GM12891 (cell line): ENCODE results near the gene SPECC1.

ENCODE experiments used
- PAX5 ChIP-seq: IDR thresholded peaks from 2 replicates; pipeline ENCODE4 v1.6.1; 2011; ENCODE audit warnings: low read length, moderate library complexity, mild to moderate bottlenecking; ENCODE audit not compliant: insufficient read depth, severe bottlenecking
- POLR2A ChIP-seq: IDR thresholded peaks from 2 replicates; pipeline ENCODE4 v1.6.1; 2011; ENCODE audit warnings: low read depth, low read length, control low read depth
- POLR2AphosphoS5 ChIP-seq: IDR thresholded peaks from 2 replicates; pipeline ENCODE4 v1.6.1; 2011; ENCODE audit warnings: low read depth, low read length, control low read depth
- SPI1 ChIP-seq: IDR thresholded peaks from 2 replicates; pipeline ENCODE4 v1.6.1; 2011; ENCODE audit warnings: low read depth, low read length, control low read depth
- TAF1 ChIP-seq: IDR thresholded peaks from 2 replicates; pipeline ENCODE4 v1.6.1; 2011; ENCODE audit warnings: low read depth, low read length, control low read depth

GRCh38 chr17:20314834-20315233, 305.7 kb downstream of the SPECC1 start:
- TF ChIP-seq POLR2A (no peak), SPI1 (no peak), POLR2AphosphoS5 (no peak), TAF1 (no peak), PAX5 (no peak)
